Heart left ventricle (tissue), 13 donors: ENCODE measurements around the gene CNOT4.

Experiments
- CTCF ChIP-seq, 12 donors: fragments of 200-600 bp; sonication (generic) in 4 of 12; IDR thresholded peaks; one replicate each; pipeline versions ENCODE4 v1.5.0 to v1.8.0; 2018 to 2022; ENCODE audit warnings: antibody characterized with exemption in 12 of 12, mild to moderate bottlenecking in 5 of 12
- POLR2A ChIP-seq, 2 donors: fragments of 450-650 bp; IDR thresholded peaks; one replicate each; pipeline ENCODE4 v1.6.1; 2017; ENCODE audit warnings: antibody characterized with exemption in 2 of 2, mild to moderate bottlenecking in 2 of 2, moderate library complexity in 2 of 2
- donor health status: ischemic (EF 13 %, LVEDD 7.1; RV severe dilation, severe dysfunction).
- donor health status: DM: no; HTN: yes; CAD: no.
- donor health status: DM: no; HTN: no; CAD: no.
- donor health status: ischemic (EF 25% LVEDD 6.9; RV normal size, moderate dysfunction).
- donor health status: ischemic (EF 25% LVEDD 5.7; RV mildly dilated, moderate dysfunction).
- donor health status: ischemic (EF 35%, LVEDD 5.7; RV mildly dilated, moderate dysfunction).
- donor health status: nonischemic (EF 11% LVEDD 7.7; RV severe dilation, severe dysfunction).
- donor health status: DM: yes; HTN: yes; CAD: no.
- donor health status: PGD.
- donor health status: ischemic (EF 29% LVEDD 5.4; RV normal size, mild dysfunction).
- donor health status: nonischemic (EF 23%, LVEDD 6.1; RV moderate dilation, normal function).

GRCh38 chr7:135509589-135509838 is 388 bp downstream of the CNOT4 start:
- TF ChIP-seq CTCF (IDR thresholded peaks at IDR 0.05), result no peak
- no peak for TF ChIP-seq POLR2A (IDR thresholded peaks at IDR 0.05)
